ENCODE results near the gene SPIRE1. TPM values are rescaled to one million over a fixed set of nuclear protein-coding genes. Genes with fewer than 3 reads are reported as not detected.

Gene SPIRE1
- total RNA-seq, 1 experiment from 2014 or later = 26.1 TPM

DNA sequence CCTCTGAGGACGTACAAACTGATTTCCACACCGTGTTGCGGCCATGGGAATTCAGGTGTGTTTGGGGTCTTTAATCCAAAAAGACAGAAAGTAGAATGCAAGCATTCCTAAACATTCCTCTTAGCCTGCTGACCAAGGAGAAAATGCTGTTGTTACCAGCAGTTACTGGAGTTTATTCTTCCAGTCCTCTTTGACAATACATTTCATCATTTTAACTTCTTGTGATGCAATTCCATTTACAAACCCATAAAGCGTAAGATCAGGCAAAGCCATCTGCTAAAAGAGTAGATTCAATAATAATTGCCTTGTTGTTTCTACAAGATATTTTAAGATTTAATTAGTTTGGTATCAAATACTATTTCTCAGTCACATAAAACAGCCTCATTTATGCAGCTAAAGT is 32.7 kb downstream of the SPIRE1 start:
- no peak overlapping the region for H2AFZ ChIP-seq
- no peaks in the 10 kb centered on the region for H3K36me3 ChIP-seq (ENCODE audit: low read depth)
- H3K27me3 ChIP-seq (ENCODE audit: insufficient read depth, low read depth) = no peaks in the 10 kb centered on the region
- no peak for TF ChIP-seq EZH2 (IDR thresholded peaks at IDR 0.05; ENCODE audit: low read depth)
- TF ChIP-seq, protein P1, sequence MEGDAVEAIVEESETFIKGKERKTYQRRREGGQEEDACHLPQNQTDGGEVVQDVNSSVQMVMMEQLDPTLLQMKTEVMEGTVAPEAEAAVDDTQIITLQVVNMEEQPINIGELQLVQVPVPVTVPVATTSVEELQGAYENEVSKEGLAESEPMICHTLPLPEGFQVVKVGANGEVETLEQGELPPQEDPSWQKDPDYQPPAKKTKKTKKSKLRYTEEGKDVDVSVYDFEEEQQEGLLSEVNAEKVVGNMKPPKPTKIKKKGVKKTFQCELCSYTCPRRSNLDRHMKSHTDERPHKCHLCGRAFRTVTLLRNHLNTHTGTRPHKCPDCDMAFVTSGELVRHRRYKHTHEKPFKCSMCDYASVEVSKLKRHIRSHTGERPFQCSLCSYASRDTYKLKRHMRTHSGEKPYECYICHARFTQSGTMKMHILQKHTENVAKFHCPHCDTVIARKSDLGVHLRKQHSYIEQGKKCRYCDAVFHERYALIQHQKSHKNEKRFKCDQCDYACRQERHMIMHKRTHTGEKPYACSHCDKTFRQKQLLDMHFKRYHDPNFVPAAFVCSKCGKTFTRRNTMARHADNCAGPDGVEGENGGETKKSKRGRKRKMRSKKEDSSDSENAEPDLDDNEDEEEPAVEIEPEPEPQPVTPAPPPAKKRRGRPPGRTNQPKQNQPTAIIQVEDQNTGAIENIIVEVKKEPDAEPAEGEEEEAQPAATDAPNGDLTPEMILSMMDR (conservative IDR thresholded peaks at IDR 0.05) = no peak
- no peaks in the 10 kb centered on the region for H3K9me2 ChIP-seq (ENCODE audit: insufficient read depth)
- ChIA-PET CTCF (no interaction called here), POLR2A (ENCODE audit: unreplicated experiment) (no interaction called here)
- H3K79me2 ChIP-seq (ENCODE audit: low read depth) = no peaks in the 10 kb centered on the region
- H3K9me3 ChIP-seq (ENCODE audit: insufficient read depth, low read depth) = 0 out of 2 replicates have a peak, but pooled peaks cover 3% of the 10 kb centered on the region
- intact Hi-C loops (cut with micrococcal nuclease; ENCODE audit: unreplicated experiment) = no loop called here
- H3F3A ChIP-seq (ENCODE audit: insufficient read depth, low read depth) = no peaks in the 10 kb centered on the region
- DNase-seq = no peak
- H4K20me1 ChIP-seq (ENCODE audit: insufficient read depth) = no peaks in the 10 kb centered on the region
- no peak overlapping the region for H3K27ac ChIP-seq
- H3K4me3 ChIP-seq = no peak overlapping the region
- no TSS peak for BruUV-seq (replicated peaks)
- no peaks in the 10 kb centered on the region for H3K4me1 ChIP-seq (replicated peaks; ENCODE audit: insufficient read depth)
- H3K4me2 ChIP-seq = no peak overlapping the region

- H3K36me3 ChIP-seq (ENCODE audit: low read depth) = no peaks in the 10 kb centered on the region
- H3K9me3 ChIP-seq (ENCODE audit: insufficient read depth, low read depth) = 0 out of 2 replicates have a peak, but pooled peaks cover 3% of the 10 kb centered on the region
- H3K27ac ChIP-seq = no peak overlapping the region
- H3K4me3 ChIP-seq = no peak overlapping the region
- H3K27me3 ChIP-seq (ENCODE audit: insufficient read depth, low read depth) = no peaks in the 10 kb centered on the region
- no peak overlapping the region for H3K4me2 ChIP-seq
- DNase-seq = no peak
- no peaks in the 10 kb centered on the region for H3K79me2 ChIP-seq (ENCODE audit: low read depth)
- H2AFZ ChIP-seq = no peak overlapping the region
- TF ChIP-seq, protein P1 (conservative IDR thresholded peaks at IDR 0.05) = no peak
- TF ChIP-seq EZH2 (IDR thresholded peaks at IDR 0.05; ENCODE audit: low read depth) = no peak
- no peaks in the 10 kb centered on the region for H3K4me1 ChIP-seq (replicated peaks; ENCODE audit: insufficient read depth)
- H3F3A ChIP-seq (ENCODE audit: insufficient read depth, low read depth) = no peaks in the 10 kb centered on the region
- no peaks in the 10 kb centered on the region for H3K9me2 ChIP-seq (ENCODE audit: insufficient read depth)
- intact Hi-C loops (cut with micrococcal nuclease; ENCODE audit: unreplicated experiment) = no loop called here
- H4K20me1 ChIP-seq (ENCODE audit: insufficient read depth) = no peaks in the 10 kb centered on the region
- no TSS peak for BruUV-seq (replicated peaks)
- CTCF ChIA-PET = no interaction called here
- POLR2A ChIA-PET (ENCODE audit: unreplicated experiment) = no interaction called here
Measured at GRCh38 chr18:12621742-12622306, 36.1 kb downstream of the SPIRE1 start.

DNA sequence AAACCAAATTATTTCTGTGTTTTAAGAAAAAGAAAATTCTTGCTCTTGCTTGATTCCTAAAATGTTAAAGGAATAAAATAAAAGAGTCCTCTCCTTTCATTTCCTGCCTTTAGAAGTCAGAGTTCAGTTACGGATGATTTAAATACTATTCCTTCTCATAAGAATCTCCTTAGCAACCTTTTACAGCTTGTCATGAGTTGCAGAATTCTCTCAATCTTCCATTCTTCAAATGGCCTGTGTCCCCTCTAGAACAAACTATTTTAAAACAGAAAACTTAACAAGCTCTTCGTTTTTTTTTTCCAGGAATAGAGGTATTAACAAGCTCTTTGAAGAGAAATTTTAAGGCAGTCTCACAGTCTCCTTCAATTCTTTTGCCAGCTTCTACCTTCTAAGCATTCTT is 42.2 kb downstream of the SPIRE1 start:
- intact Hi-C loops (cut with micrococcal nuclease; ENCODE audit: unreplicated experiment) = no loop called here
- POLR2A ChIA-PET (ENCODE audit: unreplicated experiment) = no interaction called here
- no peaks in the 10 kb centered on the region for H3K36me3 ChIP-seq (ENCODE audit: low read depth)
- no peaks in the 10 kb centered on the region; the same call in 1 of the 2 replicates for H3F3A ChIP-seq (ENCODE audit: insufficient read depth, low read depth)
- no peak overlapping the region for H3K4me2 ChIP-seq
- no peak for DNase-seq
- no peak overlapping the region for H2AFZ ChIP-seq
- H3K9me3 ChIP-seq (ENCODE audit: insufficient read depth, low read depth) = 0 out of 2 replicates have a peak, but pooled peaks cover 3% of the 10 kb centered on the region
- H3K4me3 ChIP-seq = no peak overlapping the region
- no peaks in the 10 kb centered on the region for H3K27me3 ChIP-seq (ENCODE audit: insufficient read depth, low read depth)
- H3K9me2 ChIP-seq (ENCODE audit: insufficient read depth) = no peaks in the 10 kb centered on the region
- TF ChIP-seq, protein P1 (conservative IDR thresholded peaks at IDR 0.05) = no peak
- TF ChIP-seq EZH2 (IDR thresholded peaks at IDR 0.05; ENCODE audit: low read depth) = no peak
- H4K20me1 ChIP-seq (ENCODE audit: insufficient read depth) = no peaks in the 10 kb centered on the region
- BruUV-seq (replicated peaks) = no TSS peak
- H3K79me2 ChIP-seq (ENCODE audit: low read depth) = no peaks in the 10 kb centered on the region
- H3K4me1 ChIP-seq (replicated peaks; ENCODE audit: insufficient read depth) = no peaks in the 10 kb centered on the region
- H3K27ac ChIP-seq = no peak overlapping the region
- CTCF ChIA-PET = no interaction called here

Data from PC-9 (cell line).